IPS DF 19.7 (cell line): ENCODE results near the gene SRL.

ENCODE experiments used
- DNase-seq: peaks from one replicate; pipeline ENCODE4 v3.0.0-alpha.2; 2013; ENCODE audit warnings: low read depth, low spot score

SRL gene

DNA sequence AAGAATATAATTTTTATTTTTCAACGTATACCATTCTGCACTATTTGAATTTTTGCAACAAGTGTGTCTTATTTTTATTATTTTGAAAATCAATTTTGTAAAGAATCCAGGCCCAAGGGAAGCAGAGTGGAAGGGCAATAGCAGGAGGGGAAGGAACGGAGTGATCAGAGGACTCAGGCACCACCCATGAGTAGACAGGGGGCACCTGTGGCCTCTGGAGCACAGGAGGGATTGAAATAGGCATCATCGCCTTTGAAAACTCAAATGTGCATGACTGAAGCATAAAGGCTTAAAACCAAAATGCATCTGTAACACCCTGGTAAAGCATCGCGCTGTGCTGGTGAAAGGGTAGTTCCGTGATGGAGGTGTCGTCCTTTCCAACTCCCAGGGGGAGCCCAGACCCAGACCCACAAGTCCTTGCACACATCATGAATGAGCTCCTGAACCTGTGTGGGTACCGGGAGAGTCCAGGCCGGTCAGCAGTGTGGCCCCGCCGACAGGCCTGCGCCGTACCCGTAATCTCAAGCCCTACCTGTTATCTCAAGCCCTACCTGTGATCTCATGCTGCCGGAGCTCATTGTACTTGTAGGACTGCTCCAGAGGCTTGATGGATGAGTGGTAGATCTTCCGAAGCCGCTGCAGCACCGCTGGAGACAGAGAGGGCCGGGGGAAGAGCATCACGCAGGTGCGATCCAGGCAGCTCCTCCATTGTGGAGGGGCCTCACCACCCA lies 39.1 kb downstream of the SRL start:
- DNase-seq, result no peak

DNA sequence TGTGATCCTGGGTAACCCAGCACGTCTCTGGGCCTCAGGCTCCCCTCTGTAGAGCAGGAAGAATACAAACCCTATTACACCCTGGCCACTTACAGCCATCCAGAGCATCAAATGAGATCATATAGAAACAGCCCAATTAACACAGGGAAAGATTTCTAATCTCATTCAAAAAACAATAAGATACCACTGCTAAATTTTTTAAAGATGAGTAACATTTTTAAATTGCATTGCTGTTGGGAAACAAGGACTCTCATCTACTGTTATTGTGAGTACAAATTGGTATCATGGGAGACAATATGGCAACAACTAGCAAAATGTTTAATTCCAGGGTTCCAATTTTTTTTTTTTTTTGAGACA lies 41.1 kb downstream of the SRL start:
- DNase-seq, result no peak

DNA sequence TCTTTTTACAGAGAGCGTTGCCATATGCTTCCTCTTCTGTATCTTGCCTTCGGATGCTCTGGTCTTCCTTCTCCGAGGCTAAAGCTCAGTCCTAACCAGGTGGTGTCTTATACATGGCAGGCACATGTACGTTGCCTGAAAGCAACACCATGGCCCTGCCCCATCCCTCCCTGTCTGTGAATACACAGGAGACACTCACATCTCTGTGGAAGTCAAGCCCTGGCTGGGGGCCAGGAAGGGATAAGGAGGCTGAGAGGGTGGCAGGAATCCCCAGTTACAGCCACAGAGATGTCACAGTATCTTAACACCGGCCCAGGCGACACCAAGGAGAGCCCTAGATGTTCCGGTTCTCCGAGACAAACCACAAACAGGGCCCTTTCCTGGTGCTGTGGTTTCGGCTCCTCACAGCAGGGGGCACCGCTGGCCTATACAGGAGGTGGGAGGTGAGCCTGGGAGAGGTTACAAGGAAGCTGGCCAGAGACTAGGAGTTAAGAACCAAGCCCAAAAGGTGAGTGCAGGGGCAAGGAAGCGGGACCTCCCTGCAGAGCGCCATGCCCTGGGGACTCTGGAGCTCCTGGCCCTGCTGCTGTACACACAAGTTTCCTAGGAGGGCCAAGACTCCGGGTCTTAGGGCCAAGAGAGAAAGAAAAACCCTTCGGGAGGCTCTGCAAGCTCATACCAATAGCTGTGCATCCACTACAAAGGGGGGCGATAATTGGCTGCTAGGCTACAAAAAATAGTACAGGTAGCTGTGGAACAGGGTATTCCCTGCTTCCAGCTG lies 41.7 kb downstream of the SRL start:
- DNase-seq, result no peak

DNA sequence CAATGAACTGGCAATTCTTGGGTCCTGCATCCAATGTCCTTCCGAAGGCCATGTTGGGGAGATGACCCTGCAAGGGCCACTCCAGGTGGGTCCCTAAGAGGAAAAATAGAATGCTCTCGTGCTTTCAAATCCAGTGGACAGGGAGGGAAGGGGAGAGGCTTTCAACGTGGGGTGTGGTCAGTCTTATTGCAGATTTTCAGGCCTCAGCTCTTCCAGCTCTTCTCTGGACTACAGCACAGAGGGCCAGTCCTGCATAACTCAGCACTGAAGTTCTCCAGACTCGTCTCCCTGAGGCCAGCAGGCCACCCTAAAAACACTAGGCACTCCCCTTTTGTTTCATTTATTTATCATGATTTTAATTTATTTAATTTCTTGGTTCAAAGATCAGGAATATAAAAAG lies 43.1 kb downstream of the SRL start:
- DNase-seq, result no peak

DNA sequence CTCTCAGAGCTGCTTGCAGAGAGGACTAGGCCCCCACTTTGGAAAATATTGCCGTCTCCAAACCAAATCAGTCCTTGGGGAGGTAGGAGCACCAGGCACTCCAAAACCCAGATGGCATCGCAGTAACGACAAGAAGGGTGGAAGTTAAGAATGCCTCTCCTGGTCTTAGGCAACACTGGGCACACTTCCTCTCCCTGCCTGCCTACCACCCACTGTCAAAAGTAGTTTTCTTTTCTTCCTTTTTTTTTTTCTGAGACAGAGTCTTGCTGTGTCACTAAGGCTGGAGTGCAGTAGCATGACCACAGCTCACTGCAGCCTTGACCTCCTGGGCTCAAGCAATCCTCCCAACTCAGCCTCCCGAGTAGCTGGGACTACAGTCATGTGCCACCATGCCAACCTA lies 47.2 kb downstream of the SRL start:
- DNase-seq, result no peak

DNA sequence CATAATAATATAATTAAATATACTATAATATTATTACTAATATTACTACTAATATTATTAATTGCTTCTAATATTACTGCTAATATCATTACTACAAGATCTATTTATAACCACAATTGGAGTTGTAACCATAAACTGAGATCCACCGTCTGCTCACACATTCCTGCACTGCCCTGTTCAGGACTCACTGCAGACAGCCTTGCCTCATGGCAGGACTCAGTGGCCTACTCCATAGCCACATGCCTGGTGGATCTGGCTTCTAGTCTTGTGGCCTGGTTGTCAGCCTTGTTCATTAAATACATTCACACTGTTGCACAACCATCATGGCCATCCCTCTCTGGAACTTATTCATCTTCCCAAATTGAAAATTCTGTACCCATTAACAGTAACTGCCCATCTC lies 48.0 kb downstream of the SRL start:
- no peak for DNase-seq

DNA sequence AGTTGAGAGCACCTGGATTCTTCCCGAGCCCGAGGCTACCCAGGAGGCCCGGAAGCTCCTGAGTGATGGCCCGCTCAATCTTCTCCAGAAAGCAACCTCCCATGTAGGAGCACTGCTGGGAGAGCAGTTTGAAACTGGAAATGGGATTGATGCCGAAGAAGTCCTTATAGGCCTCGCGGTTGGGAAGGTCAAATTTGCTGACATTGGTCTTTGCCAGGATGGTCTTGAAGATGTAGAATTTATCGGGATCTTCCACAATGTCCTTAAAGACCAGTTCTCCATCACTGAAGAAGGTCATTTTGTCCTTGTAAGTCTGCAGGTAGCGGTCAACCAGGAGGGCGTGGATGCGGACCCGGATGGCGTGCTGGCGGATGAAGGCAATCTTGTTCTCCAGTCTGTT lies 49.7 kb downstream of the SRL start:
- DNase-seq, result no peak

DNA sequence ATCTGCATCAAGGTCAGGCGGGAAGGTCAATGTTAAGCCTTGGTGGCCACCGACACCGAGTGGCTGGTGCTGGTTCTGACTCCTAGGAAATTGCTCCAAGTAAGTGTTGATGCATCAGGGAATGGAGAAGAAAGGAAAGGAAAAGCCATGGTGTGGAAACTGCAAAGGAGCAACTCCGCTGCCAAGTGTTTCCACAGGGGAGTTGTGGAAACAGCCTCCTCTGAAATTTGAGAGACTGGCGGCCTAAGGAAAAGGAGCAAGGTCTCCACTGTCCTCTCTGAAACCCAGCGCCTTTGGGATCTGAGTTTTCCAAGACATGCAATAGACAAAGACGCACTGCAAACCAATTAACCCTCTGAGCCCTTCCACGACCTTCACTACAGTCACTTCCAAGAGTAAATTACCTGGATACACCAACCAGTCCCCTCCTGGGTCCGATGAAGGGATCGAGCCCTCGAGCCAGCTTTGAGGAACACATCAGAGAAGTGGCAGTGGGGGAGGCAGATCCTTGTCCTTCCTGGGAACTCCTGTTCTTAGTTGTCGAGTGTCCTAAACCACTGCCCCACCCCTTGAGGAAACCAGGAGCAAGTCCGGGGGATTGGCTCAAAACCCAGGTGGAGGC lies 51.1 kb downstream of the SRL start:
- DNase-seq, result no peak

DNA sequence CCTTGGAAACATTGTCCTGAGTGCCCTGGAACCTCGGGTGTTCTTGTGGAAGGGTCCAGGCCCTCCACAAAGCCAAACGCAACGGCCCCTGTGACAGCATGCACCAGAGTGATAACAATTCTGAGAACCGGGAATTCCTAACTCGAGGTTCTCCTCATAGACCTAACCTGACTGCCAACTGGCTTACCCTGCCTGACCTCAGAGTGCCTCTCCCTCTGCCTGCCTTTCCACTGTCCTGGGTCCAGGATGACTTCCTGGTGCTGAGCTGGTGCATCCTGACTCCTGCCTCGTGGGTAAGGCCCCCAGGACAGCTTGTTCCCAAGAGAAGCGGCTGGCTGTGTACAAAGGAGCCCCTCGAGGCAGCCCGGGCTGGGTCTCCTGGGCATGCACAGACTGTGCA lies 51.8 kb downstream of the SRL start:
- no peak for DNase-seq

DNA sequence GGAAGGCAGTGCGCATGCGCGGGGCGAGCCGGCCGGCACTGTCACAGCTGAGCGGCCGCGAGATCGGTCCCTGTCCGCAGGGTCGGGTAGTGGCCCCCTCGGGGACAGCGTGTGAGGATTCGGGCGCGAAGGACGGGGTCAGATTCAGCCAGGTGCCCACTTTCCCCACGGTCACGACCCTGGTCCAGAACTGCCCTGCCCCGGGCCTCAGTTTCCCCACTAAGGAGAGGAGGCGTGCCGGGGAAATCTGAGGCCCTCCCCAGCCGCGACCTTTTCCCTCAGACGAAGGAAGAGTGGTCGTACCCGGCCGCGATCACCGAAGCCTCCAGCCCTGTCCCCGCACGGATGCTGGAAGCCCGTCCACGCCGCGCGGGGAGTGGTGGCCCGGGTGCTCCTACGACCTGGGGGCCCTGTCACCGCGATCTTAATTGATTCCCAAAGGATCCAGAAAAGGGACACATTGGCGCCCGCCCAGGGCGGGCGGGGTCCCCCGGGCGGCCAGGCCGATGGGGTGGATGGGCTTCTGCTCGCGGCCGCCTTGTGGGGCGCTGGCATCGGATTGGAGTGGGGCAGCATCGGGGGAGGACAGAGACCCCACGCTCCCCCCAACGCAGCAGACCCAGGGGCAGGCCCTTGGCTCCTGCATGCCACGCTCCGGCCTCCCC lies 57.7 kb downstream of the SRL start:
- no peak for DNase-seq

DNA sequence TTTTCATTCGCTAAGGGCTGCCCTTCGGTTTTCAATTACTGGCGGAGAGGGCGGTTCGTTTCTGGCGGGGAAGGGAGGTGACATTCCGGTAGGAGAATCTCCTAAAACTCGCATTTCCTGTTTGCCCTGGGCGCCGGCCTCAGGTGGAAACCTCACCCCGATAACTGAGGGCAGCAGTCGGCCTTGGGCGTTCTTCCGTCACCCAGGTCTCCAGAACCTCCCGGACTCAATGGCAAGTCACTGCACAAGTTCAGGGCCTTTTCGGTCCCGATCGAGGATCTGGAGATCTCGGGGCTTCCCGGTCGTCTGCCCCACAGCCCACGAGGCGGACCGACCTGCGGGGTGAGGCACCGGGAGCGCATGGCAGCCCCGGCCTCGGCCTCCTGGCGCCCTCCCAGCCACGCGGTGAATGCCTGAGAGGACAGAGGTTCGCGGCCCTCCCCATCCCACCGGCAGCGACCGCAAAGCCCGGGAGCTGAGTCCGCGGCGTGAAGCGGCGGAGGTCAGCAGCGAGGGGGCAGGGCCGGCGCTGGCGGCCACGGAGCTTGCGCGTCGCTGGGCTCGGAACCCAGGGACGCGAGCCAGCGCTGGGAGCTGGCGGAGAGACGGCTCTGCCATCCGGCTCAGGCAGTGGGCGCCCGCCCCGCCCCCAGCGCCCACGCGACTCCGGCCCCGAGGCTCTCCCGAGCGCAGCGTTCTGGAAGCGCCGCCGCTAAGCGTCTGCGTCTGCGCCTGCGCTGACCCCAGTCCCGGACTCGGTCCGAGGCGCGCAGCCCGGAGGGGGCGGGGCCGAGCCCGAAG lies 58.4 kb downstream of the SRL start:
- DNase-seq, result peak; percentile 82

DNA sequence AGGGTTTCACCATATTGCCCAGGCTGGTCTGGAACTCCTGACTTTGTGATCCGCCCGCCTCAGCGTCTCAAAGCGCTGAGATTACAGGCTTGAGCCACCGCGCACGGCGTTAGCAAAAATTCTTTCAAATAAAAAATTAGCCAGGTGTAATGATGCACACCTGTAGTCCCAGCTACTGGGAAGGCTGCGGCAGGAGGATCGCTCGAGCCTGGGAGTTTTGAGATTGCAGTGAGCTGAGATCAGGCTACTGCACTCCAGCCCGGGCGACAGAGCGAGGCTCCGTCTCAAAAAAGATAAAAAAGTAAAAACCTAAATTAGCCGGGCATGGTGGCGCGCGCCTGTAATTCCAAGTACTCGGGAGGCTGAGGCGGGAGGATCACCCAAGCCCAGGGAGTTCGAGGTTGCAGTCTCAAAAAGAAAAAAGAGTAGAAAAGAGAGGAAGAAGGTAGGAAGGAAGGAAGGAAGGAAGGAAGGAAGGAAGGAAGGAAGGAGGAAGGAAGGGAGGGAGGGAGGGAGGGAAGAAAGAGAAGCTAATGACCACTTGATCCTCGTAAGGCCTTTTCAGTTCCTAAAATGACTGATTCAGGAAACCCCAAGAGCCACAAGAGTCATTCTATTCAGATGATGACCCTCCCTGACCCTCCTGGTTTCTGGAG lies 59.2 kb downstream of the SRL start:
- DNase-seq, result no peak

DNA sequence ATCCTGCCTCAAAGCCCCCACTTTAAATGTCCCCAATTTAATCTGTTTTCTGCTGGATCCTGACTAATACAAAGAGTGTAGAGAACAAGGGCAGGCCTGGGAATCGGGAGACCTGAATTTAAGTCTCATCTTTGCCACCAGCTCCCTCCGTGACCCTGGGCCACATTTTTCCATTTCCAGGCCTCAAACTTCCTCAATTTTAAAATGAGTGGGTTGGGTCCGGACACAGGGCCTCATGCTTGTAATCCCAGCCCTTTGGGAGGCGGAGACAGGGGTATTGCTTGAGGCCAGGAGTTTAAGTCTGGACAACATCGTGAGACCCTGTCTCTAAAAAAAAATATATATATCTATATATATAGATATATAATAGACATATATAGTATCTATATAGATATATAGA lies 61.4 kb downstream of the SRL start:
- no peak for DNase-seq

DNA sequence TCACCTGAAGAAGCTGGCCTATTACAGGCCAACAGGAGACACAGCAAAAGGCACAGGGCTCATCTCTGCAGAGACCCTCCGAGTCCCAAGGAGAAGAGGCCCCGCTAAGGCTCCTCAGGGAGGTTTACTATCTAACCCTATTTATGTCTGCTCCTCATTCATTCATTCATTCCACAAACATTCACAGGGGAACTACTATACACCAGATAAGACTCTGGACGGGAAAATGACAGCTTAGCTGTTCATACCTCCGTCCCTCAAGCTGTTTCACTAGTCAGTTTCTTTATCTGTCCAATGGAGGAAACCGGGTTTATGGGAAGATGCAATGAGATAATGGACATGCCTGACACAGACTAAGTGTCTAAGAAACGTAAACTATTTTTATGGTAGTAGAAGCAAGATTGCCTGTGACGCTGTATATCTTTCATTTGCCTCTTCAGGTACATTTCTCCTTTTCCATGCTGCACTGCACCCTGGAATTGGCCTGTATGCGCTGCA lies 62.1 kb downstream of the SRL start:
- DNase-seq, result no peak

DNA sequence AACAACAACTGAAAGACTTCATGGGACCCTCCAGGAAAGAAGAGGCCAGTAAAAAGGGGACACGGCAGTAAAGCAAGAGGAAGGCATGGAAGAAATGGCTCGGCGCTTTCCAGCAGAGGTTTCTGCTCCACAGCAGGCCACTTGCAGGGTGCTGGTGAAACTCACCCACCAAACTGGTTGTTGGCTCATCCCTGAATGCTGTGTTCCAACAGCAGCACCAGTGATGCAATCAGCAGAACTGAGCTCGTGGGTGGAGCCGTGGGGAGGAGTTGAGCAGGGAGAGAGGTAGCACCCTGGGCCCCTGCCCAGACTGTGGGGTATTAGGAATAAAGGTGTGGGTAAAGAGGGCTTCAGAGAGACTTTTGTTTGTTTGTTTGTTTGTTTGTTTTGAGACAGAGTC lies 62.9 kb downstream of the SRL start:
- DNase-seq, result no peak

DNA sequence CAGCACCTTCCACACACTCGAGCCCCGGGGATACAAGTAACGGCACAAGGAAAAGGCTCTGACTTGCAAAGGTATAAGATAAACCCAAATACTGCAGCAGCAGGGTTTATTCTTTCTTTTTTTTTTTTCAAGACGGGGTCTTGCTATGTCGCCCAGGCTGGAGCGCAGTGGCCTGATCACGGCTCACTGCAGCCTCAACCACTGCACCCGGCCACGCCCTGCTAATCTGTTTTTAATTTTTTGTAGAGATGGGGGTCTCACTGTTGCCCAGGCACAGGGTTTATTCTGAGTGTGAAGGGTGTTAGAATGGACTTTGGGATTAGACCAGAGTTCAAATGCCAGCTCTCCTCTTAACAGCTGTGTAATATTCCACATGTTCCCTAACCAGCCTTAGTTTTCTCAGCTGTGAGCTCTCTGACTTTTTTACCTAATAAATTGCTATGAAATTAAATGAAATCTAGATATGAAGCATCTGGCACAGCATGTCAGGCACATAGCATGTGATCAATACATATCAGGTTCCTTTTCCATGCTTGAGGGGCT lies 63.3 kb downstream of the SRL start:
- DNase-seq, result no peak

DNA sequence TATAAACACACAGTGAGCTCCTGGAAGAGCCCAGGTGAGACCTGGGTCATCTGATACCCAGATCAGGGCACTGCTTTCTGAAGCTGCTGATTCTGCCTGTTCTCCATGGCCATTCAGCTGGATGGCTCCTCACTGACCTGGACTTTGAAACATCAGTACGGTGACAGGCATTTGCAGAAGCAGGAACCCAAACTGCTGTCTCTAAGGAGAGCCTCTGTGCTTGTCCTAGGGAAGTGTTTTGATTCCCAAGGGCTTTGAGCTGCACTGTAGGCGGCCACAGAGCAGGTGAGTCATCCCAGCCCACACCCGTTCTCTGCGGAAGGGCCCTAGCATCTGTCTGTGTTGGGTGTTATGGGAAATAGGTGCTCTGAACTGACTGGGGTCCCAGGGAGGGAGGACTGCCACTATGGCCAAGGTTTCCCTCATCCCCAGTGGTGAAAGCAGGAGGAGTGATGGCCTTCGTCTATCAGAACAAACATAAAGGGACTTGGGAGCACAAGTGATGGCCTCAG lies 64.9 kb downstream of the SRL start:
- no peak for DNase-seq

DNA sequence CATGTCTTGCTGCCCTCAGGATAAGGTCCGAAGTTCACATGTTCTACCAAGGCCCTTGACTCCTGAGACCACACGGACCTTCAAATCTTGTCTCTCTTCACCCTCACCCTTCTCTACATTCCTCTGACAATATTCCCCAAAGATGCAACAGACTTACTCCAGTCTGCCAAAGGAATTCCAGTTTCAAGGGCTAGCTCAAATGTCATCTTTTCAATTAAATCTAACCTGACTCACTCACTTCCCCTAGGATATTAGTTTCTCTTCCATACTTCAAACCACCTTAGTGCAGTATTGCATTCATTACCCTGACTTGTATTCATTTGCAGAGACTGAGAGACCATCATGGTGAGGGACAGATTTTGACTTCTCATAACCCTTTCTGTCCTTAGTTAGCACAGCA lies 66.0 kb downstream of the SRL start:
- DNase-seq, result no peak

DNA sequence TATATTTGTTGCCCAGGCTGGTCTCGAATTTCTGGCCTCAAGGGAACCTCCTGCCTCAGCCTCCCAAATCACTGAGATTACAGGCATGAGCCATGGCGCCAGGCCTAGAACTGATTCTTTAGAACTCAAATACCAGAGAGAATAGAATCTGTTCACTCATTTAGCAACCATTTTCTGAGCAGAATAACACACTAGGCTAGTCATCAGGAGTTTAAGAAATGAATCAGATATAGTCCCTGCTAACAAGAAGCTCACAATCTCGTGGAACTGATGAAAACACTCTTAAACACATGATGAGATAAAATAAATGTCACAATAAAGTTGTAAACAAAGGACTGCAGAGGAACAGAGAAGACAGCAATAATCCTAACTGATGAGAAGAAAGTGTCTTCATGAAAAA lies 69.8 kb downstream of the SRL start:
- no peak for DNase-seq

DNA sequence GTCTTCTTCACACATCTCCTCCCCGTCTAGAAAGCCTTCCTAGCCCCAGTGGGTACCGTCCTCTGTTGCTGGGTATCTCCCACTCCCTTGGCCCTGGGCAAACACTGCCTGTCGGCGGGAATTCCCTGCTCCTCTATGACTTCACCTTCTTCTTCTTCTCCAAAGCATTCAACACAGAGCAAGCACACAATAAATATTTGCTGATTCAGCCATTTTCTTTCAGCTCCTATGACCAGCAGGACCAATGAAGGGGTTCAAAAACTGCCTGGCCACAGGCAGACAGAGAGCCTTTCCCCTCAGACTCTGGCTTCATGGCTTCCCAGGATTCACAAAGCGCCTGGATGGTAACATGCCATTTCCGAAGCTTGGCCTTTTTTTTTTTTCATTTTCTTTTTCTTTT lies 72.5 kb downstream of the SRL start:
- no peak for DNase-seq
